IMR-90 (cell line): ENCODE data around the gene CYP2E1. TPM values are rescaled to one million over a fixed set of nuclear protein-coding genes. Genes with fewer than 3 reads are reported as not detected.
"Not testable (repeated sequence)": the region's sequence is repeated elsewhere in the genome, so short reads cannot be mapped to it uniquely, and the experiment has no call there.

Experiments
- ATAC-seq: fragments of 200-7000 bp; cut with Tn5 transposase; 2 replicates; pipeline ENCODE4 v1.9.1; 2020; ENCODE audit warnings: low read depth, mild to moderate bottlenecking, moderate library complexity
- BruUV-seq: library from RNA; stranded (reverse); fragments of 400-500 nt; replicated peaks from 2 replicates; lab custom pipeline; 2021; lab: Mats Ljungman, UMichigan
- CTCF ChIA-PET: fragments of 300-600 bp; formaldehyde crosslinking; extraction: SDS; loops from one replicate; lab custom pipeline; 2021; ENCODE audit warnings: antibody characterized with exemption; lab: Yijun Ruan, JAX
- POLR2A ChIA-PET: fragments of 300-600 bp; sonication (Branson Sonifier 250); formaldehyde crosslinking; loops from one replicate; lab custom pipeline; 2022; ENCODE audit warnings: antibody characterized with exemption; ENCODE audit not compliant: unreplicated experiment; lab: Charles Lee
- DNase-seq: peaks from one replicate; pipeline ENCODE4 v3.0.0; 2013
- H2AFZ ChIP-seq: replicated peaks from 2 replicates; pipeline ENCODE3; 2013; ENCODE audit warnings: low read length, mild to moderate bottlenecking; ENCODE audit not compliant: poor library complexity
- H2AK5ac ChIP-seq: 2 replicates; pipeline ENCODE4 v1.6.1; 2013; ENCODE audit warnings: low read depth, low read length, inconsistent platforms
- H2AK9ac ChIP-seq: replicated peaks from 2 replicates; pipeline ENCODE3; 2013; ENCODE audit warnings: mild to moderate bottlenecking, low read depth, low read length, moderate library complexity; ENCODE audit not compliant: poor library complexity
- H2BK120ac ChIP-seq: 2 replicates; pipeline ENCODE4 v1.6.1; 2013; ENCODE audit warnings: low read depth, low read length, inconsistent platforms
- H2BK15ac ChIP-seq: 3 replicates; pipeline ENCODE4 v1.6.1; 2013; ENCODE audit warnings: low read depth, low read length, inconsistent platforms
- H2BK20ac ChIP-seq: 2 replicates; pipeline ENCODE4 v1.6.1; 2013; ENCODE audit warnings: low read depth, mild to moderate bottlenecking, inconsistent platforms, low read length, moderate library complexity
- H2BK5ac ChIP-seq: 2 replicates; pipeline ENCODE4 v1.6.1; 2013; ENCODE audit warnings: mild to moderate bottlenecking, low read depth, low read length, inconsistent platforms; ENCODE audit not compliant: poor library complexity, severe bottlenecking
- H3K14ac ChIP-seq: replicated peaks from 2 replicates; pipeline ENCODE4 v1.6.1; 2013; ENCODE audit warnings: low read depth, low read length, inconsistent platforms
- H3K18ac ChIP-seq: 2 replicates; pipeline ENCODE4 v1.6.1; 2013; ENCODE audit warnings: low read depth, low read length, control low read depth
- H3K23ac ChIP-seq: 2 replicates; pipeline ENCODE4 v1.6.1; 2013; ENCODE audit warnings: low read depth, low read length, inconsistent platforms
- H3K27ac ChIP-seq: 2 replicates; pipeline ENCODE4 v1.5.1; 2013; ENCODE audit warnings: mild to moderate bottlenecking, control low read depth, low read length; ENCODE audit not compliant: insufficient read depth
- H3K27me3 ChIP-seq: 2 replicates; pipeline ENCODE4 v1.6.1; 2013; ENCODE audit warnings: low read length; ENCODE audit not compliant: control insufficient read depth, insufficient read depth
- H3K36me3 ChIP-seq: 2 replicates; pipeline ENCODE4 v1.6.1; 2013; ENCODE audit warnings: low read length, mixed read lengths; ENCODE audit not compliant: control insufficient read depth, insufficient read depth
- H3K4ac ChIP-seq: 2 replicates; pipeline ENCODE4 v1.6.1; 2013; ENCODE audit warnings: low read depth, low read length, inconsistent platforms
- H3K4me1 ChIP-seq: 2 replicates; pipeline ENCODE4 v1.6.1; 2013; ENCODE audit warnings: low read length, mixed read lengths; ENCODE audit not compliant: control insufficient read depth, insufficient read depth
- H3K4me2 ChIP-seq: 2 replicates; pipeline ENCODE4 v1.6.1; 2013; ENCODE audit warnings: low read depth, mild to moderate bottlenecking, control low read depth, low read length, moderate library complexity
- H3K4me3 ChIP-seq: 2 replicates; pipeline ENCODE4 v1.5.1; 2013; ENCODE audit warnings: low read depth, mild to moderate bottlenecking, control low read depth, low read length, moderate library complexity; ENCODE audit not compliant: insufficient read depth
- H3K56ac ChIP-seq: 2 replicates; pipeline ENCODE4 v1.6.1; 2013; ENCODE audit warnings: low read length, inconsistent platforms; ENCODE audit not compliant: insufficient read depth; ENCODE audit errors: extremely low read depth
- H3K79me1 ChIP-seq, 2 experiments: 2 replicates each; pipeline ENCODE4 v1.6.1; 2013; ENCODE audit warnings: low read length in 2 of 2, inconsistent platforms in 1 of 2, low read depth in 1 of 2
- H3K9ac ChIP-seq: 2 replicates; pipeline ENCODE4 v1.6.1; 2013; ENCODE audit warnings: low read depth, low read length, control low read depth
- H3K9me1 ChIP-seq: 2 replicates; pipeline ENCODE4 v1.6.1; 2013; ENCODE audit warnings: low read length, inconsistent platforms; ENCODE audit not compliant: insufficient read depth
- H3K9me3 ChIP-seq: 2 replicates; pipeline ENCODE4 v1.6.1; 2013; ENCODE audit warnings: low read length; ENCODE audit not compliant: control insufficient read depth, insufficient read depth
- H4K20me1 ChIP-seq: 2 replicates; pipeline ENCODE4 v1.6.1; 2013; ENCODE audit warnings: low read length, inconsistent platforms; ENCODE audit not compliant: insufficient read depth
- H4K5ac ChIP-seq: 2 replicates; pipeline ENCODE4 v1.6.1; 2013; ENCODE audit warnings: mild to moderate bottlenecking, low read depth, low read length, control low read depth
- H4K8ac ChIP-seq, 2 experiments: 2 replicates each; pipeline ENCODE4 v1.6.1; 2013; ENCODE audit warnings: low read depth in 2 of 2, low read length in 2 of 2, control low read depth in 1 of 2, inconsistent platforms in 1 of 2
- H4K91ac ChIP-seq: 2 replicates; pipeline ENCODE4 v1.6.1; 2013; ENCODE audit warnings: low read depth, low read length, inconsistent platforms; ENCODE audit not compliant: insufficient read depth
- FOS ChIP-seq: fragments of 150-350 bp; IDR thresholded peaks from 2 replicates; pipeline ENCODE4 v1.6.1; 2016; ENCODE audit warnings: low read depth, low read length
- MAFK ChIP-seq: IDR thresholded peaks from 2 replicates; pipeline ENCODE4 v1.6.1; 2012; ENCODE audit warnings: low read depth, low read length, improper control_type of control experiment
- POLR2A ChIP-seq: IDR thresholded peaks from 2 replicates; pipeline ENCODE4 v1.6.1; 2012; ENCODE audit warnings: mild to moderate bottlenecking, low read depth, low read length
- SMC3 ChIP-seq: fragments of 150-350 bp; IDR thresholded peaks from 2 replicates; pipeline ENCODE4 v1.6.1; 2016; ENCODE audit warnings: low read depth, mild to moderate bottlenecking, antibody characterized with exemption, low read length, moderate library complexity
- WGBS, 2 experiments: methylation state at CpG; one replicate each; pipeline versions ENCODE4 v1.1.5 to v1.1.7; 2013; ENCODE audit warnings: missing lambda C conversion rate in 2 of 2; ENCODE audit not compliant: insufficient read length in 1 of 2; ENCODE audit errors: extremely low coverage in 2 of 2; 5-methylcytosine and 5-hydroxymethylcytosine counted together
- dilution Hi-C: fragments of 300-500 bp; cut with HindIII; formaldehyde crosslinking; loops from one replicate; pipeline ENCODE4 v1.14.3; 2018; ENCODE audit warnings: low sequenced_read_pairs; ENCODE audit not compliant: unreplicated experiment
- in situ Hi-C: fragments of 300-500 bp; cut with MboI; formaldehyde crosslinking; loops from 3 replicates; pipeline ENCODE4 v1.14.3; 2019; ENCODE audit warnings: low sequenced_read_pairs, inconsistent platforms, mixed read lengths
- intact Hi-C: fragments of 100-400 bp; cut with micrococcal nuclease; formaldehyde crosslinking; loops from 2 replicates; pipeline ENCODE4 v1.10.0; 2022
- polyA plus RNA-seq, 3 experiments: library from polyadenylated mRNA; depleted of rRNA; stranded (reverse); fragments of >200 nt; gene quantifications; 2 replicates each; pipeline ENCODE4 v1.2.3, GENCODE V29; 2012; ENCODE audit warnings: low replicate concordance in 1 of 3
- total RNA-seq: library from RNA; depleted of rRNA; stranded (reverse); fragments of >200 nt; gene quantifications from 2 replicates; pipeline ENCODE4 v1.2.3, GENCODE V29; 2012

CYP2E1 gene
- total and polyA plus RNA-seq, 2 of the 4 experiments (the other 2 are of a cell fraction): 0.36 to 1.7 TPM

GRCh38 chr10:133489816-133490588 is 37.2 kb upstream of the CYP2E1 start:
- H2AK5ac ChIP-seq: no peak overlapping the region
- TF ChIP-seq MAFK: no peak
- no peak for TF ChIP-seq FOS
- no peak for TF ChIP-seq SMC3
- no peak for TF ChIP-seq POLR2A
- no TSS peak for BruUV-seq
- no peaks in the 10 kb centered on the region for H3K9me3 ChIP-seq
- POLR2A ChIA-PET: no interaction called here
- H3K4ac ChIP-seq: no peak overlapping the region
- H2BK20ac ChIP-seq: no peak overlapping the region
- no peak overlapping the region for H3K4me2 ChIP-seq
- no peak for DNase-seq
- H4K8ac ChIP-seq: no peak overlapping the region
- no peak overlapping the region for H4K5ac ChIP-seq
- no peak overlapping the region for H2AFZ ChIP-seq
- no peaks in the 10 kb centered on the region for H4K20me1 ChIP-seq
- no peaks in the 10 kb centered on the region for H3K79me1 ChIP-seq
- H2BK5ac ChIP-seq: no peak overlapping the region
- ATAC-seq: no peak
- H2BK120ac ChIP-seq: no peak overlapping the region
- CTCF ChIA-PET: interaction anchor here (0.6 to 1.1 kb wide), 2 partner anchors 20 to 1223 kb away, joined by 3 read pairs; no protein-coding TSS in a partner anchor
- no peak overlapping the region for H4K91ac ChIP-seq
- no peaks in the 10 kb centered on the region for H3K9me1 ChIP-seq
- no peaks in the 10 kb centered on the region for H3K36me3 ChIP-seq
- no peak overlapping the region for H2AK9ac ChIP-seq
- no peaks in the 10 kb centered on the region for H3K27me3 ChIP-seq
- H3K18ac ChIP-seq: no peak overlapping the region
- no peak overlapping the region for H2BK15ac ChIP-seq
- dilution Hi-C loops: no loop called here
- H3K23ac ChIP-seq: no peak overlapping the region
- no peak overlapping the region for H3K4me3 ChIP-seq
- no peak overlapping the region for H3K14ac ChIP-seq
- intact Hi-C loops: no loop called here
- WGBS, 2 experiments: no CpG with 5 or more reads among the region's 2 CpGs
- in situ Hi-C loops: loop anchor here (10.0 kb wide), 1 partner anchor 165 kb away; no protein-coding TSS in a partner anchor
- no peak overlapping the region for H3K9ac ChIP-seq
- H3K27ac ChIP-seq: no peak overlapping the region
- H3K56ac ChIP-seq: no peak overlapping the region
- H3K4me1 ChIP-seq: no peaks in the 10 kb centered on the region

- H3K9ac ChIP-seq, H3K4me1 ChIP-seq, H2AK9ac ChIP-seq, H3K23ac ChIP-seq, H3K9me3 ChIP-seq, H2BK5ac ChIP-seq, H3K9me1 ChIP-seq, POLR2A ChIA-PET, H4K5ac ChIP-seq, H2BK20ac ChIP-seq, H3K56ac ChIP-seq, H2BK15ac ChIP-seq, BruUV-seq, H3K4ac ChIP-seq, H3K27ac ChIP-seq, DNase-seq, H3K14ac ChIP-seq, dilution Hi-C loops, H3K79me1 ChIP-seq, H3K27me3 ChIP-seq, H3K4me3 ChIP-seq, H3K36me3 ChIP-seq, intact Hi-C loops, H3K4me2 ChIP-seq, H4K20me1 ChIP-seq, CTCF ChIA-PET, ATAC-seq, H2BK120ac ChIP-seq, H3K18ac ChIP-seq, H2AFZ ChIP-seq, H4K8ac ChIP-seq, H2AK5ac ChIP-seq, H4K91ac ChIP-seq: not testable (repeated sequence)
- WGBS, 2 experiments: 83% methylated on average over 1 of the region's 4 CpGs; no CpG with 5 or more reads in 1 of the 2 experiments
- in situ Hi-C loops: loop anchor here (10.0 kb wide), 1 partner anchor 169 kb away; no protein-coding TSS in a partner anchor
These were observed 33.6 kb upstream of the CYP2E1 start for GRCh38 chr10:133493562-133493961.
